Putamen (tissue), 1 donor: Measurements from ENCODE around the gene GPRC5D.

Experiments used
- DNase-seq: peaks from one replicate; pipeline ENCODE4 v3.0.0-alpha.2; 2016; ENCODE audit warnings: low spot score

GPRC5D gene

DNA sequence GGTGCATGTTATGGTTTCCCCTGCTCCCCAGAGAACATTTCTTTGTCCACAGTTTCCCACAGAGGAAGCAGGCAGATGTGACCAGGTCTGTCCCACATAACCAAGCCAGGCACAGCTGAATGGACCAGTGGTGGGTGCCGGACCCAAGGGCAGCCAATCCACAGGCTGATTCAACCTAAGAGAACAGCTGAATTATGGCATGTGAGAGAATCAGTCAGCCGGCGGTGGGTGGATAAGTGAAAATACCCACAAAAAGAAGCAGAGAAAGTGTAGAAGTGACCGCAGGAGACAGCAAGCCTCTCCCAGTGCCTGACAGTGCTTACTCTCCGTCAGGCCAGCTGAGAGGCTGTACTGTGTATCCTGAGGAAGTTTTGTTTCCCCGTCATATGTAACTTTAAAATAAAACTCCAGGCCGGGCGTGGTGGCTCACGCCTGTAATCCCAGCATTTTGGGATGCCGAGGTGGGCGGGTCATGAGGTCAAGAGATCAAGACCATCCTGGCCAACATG, 14.9 kb downstream of the GPRC5D start:
- DNase-seq, result no peak

DNA sequence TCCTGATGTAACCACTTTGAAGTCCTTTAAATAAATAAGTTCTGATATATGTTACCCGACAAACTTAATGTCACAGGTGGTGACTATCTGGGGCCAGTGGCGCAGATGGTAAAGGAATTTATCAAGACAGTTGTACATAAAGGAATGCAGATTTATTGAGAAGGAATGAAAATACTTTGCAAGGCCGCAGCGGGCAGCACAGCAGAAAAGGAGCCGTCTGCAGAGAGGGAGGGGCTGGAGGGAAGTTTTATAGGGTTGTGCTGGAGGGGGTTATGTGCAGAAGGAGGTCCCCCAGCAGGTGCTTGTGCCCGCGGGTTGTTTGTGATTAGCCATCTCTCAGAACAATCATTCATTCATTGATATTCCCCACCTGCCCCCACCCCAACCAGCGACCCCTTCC, 17.4 kb downstream of the GPRC5D start:
- no peak for DNase-seq

GRCh38 chr12:12933742-12934141, 18.2 kb downstream of the GPRC5D start:
- DNase-seq, result no peak

DNA sequence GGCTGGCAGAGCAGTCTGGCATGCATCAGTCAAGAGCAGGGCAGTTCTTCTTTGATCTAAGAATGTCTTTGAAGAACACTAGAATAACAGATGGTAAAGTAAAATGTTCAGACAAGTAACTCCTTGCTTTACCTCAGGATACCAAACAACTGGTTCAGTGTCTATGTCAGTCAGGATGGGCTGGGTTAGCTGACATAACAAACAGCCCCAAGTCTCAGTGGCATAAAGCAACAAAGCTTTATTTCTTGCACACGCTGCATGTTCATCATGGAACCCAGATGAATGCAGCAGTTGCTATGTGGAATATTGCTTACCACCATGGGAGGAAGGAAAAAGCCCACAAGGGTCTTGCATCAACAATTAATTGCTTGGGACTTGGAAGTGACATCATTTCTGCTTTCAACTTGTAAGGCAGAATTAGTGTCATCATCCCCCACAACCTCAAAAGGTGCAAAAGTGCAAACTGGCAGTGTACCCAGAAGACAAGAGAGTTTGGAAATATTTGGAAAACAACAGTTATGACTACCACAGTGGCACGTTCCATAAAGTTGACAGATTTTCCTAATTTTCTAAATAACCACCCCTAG, 21.2 kb downstream of the GPRC5D start:
- DNase-seq, result no peak

GRCh38 chr12:12929696-12930095, 22.3 kb downstream of the GPRC5D start:
- no peak for DNase-seq

- no peak for DNase-seq
Measured at GRCh38 chr12:12927211-12928079, 24.5 kb downstream of the GPRC5D start.

DNA sequence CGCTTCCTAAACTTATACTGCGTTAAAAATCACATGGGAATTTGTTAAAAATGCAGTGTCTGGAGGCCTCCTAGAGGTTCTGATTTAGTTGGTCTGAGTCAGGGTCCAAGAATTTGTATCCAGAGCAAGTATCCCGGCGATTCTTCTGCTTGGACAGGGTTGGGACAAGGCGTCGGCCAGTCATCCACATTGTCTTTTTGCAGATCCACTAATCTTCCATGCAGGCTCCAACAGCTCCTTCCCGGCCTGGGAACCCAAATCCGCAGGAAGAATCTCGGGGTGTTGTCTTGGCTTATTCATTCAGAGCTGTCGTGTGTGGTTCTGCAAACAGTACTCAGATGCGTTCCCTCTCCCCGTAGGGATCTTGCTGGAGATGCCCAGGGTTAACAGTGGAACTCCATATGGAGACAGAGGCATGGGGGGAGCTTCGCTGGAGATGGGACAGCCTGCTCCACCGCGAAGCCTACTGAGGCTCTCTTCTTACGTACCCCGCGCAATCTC, 25.3 kb downstream of the GPRC5D start:
- no peak for DNase-seq

- DNase-seq, result no peak
Measured at GRCh38 chr12:12925388-12925787, 26.6 kb downstream of the GPRC5D start.

GRCh38 chr12:12924169-12924568, 27.8 kb downstream of the GPRC5D start:
- DNase-seq, result no peak

GRCh38 chr12:12922978-12923377, 29.0 kb downstream of the GPRC5D start:
- no peak for DNase-seq

DNA sequence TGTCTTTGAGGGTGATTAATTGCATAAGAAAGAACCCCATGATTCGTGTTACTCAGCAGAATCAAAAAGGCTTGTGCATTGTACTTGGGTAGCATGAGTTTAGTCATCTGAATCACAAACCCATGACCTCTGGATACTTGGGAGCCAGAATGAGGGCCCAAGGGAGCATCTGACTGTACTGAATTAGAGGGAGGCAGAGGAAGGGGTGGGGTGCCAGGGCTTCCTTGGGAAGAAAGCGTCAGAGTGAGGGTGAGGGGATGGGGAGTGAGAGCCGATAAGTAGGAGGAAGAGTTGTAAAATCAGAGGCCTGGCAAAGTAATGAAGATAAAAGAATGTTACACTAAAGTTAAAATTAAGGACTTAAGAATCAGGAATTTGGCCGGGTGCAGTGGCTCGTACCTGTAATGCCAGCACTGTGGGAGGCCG, 29.8 kb downstream of the GPRC5D start:
- no peak for DNase-seq

GRCh38 chr12:12919666-12920435, 32.1 kb downstream of the GPRC5D start:
- DNase-seq, result no peak

GRCh38 chr12:12918781-12919389, 33.1 kb downstream of the GPRC5D start:
- DNase-seq, result no peak

- no peak for DNase-seq
Measured at GRCh38 chr12:12917517-12917916, 34.5 kb downstream of the GPRC5D start.

DNA sequence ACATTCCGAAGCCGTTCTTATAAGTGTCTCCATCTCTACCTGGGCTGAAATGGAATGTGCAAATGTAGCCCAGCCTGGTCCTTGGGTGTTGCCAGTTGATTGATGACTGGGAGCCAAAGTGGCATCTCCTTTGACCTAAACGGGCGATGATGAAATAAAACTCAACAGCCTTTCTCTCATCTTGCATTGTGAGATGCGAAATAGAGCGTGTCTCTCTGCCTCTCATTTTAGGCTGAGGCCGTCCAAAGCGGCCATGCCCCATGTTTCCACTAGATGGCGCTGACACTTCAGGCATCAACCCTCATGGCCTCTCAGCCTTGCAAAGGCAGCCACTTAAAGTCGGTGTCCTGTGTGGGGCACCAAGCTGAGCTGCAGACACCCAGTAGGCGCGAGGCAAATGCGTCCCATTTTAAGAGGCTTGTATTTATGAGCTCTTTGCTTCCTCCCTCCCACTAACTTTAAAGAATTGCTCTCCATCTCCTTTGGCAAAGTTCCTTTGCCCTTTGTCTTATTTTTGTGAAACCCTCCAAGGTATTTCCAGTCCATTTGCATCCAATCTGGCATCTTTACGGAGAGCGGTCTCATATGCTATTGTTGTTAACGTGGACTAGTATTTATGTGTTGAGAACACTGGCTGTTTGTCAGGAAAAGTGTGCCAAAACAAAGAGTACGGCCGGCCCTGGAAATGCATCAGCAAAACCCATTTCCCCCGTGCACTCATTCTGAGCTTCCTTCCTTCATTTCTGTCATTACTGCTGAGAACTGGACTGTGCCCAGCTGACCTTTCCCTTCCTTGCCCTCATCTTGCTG, 35.6 kb downstream of the GPRC5D start:
- peak; percentile 91 for DNase-seq

DNA sequence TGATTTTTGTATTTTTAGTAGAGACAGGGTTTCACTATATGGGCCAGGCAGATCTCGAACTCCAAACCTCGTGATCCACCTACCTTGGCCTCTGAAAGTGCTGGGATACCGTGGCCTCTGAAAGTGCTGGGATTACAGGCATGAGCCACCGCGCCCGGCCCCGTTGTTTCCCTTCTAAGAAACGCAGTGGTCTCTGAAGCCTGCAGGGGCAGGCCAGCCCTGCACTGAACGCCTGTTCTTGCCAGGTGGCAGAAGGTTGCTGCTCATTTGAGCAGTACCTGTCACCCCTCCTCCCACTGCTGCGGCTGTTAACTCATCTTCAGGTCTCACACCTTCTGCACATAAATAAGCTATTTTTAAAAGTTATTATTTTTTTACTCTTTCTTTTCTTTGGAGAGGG, 36.3 kb downstream of the GPRC5D start:
- no peak for DNase-seq

GRCh38 chr12:12912711-12913110, 39.3 kb downstream of the GPRC5D start:
- no peak for DNase-seq

DNA sequence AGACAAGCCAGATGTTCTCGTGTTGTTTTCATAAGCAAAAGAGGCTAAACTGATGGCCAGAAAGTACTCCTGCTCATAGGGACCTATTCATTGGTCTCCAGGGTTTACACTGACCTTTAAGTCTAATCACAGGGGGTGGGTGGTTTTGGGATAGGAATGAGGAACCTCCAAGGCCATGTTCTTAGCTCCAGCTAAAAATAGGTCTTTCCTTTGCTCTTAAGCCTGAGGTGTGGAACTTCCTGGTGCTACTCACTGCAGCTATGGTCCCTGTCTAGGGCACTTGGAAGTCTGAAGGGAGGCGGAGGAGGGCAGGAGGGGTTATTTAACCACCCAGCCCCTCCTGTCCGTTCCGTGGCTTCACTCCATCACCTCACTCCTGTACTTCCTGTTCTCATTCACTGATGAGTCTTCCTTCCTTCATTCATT, 42.0 kb downstream of the GPRC5D start:
- DNase-seq, result no peak

DNA sequence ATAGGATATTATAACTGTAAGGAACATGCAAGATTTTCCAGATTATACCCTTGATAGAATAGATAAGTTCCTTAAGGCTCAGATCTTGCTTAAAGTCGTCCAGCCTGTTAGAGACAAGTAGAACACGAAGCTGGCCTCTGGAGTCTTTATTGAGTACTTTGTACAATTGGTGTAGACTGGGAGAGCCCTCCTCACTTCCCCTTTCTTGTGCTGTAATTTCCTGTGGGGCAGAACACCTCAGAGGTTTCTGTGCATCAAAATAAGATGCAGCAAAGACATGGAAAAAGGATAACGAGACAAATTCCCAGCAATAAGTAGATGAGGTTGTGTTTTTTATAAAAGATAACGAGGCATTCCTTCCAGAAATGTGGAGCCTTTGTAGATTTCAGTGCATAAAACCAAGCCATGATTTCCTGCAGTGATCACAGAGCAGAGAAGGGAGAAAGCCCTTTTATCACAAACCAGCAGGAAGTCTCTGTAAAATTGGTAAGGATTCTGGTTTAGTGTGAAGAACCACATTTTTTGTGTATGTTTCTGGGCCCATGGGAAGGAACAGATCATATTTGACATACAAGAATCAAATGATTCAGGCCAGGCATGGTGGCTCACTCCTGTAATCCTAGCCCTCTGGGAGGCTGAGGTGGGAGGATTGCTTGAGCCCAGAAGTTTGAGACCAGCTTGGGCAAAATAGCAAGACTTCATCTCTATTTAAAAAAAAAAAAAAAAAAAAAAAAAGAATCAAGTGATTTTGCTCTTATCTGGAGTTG, 42.6 kb downstream of the GPRC5D start:
- no peak for DNase-seq

DNA sequence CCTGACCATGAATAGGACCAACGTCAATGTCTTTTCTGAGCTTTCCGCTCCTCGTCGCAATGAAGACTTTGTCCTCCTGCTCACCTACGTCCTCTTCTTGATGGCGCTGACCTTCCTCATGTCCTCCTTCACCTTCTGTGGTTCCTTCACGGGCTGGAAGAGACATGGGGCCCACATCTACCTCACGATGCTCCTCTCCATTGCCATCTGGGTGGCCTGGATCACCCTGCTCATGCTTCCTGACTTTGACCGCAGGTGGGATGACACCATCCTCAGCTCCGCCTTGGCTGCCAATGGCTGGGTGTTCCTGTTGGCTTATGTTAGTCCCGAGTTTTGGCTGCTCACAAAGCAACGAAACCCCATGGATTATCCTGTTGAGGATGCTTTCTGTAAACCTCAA, 43.3 kb downstream of the GPRC5D start:
- DNase-seq, result no peak
